PFSK-1 (cell line): Measurements from ENCODE around the gene DGLUCY.

Source experiments
- FOXP2 ChIP-seq: optimal IDR thresholded peaks from 2 replicates; pipeline ENCODE3; 2011; ENCODE audit warnings: borderline replicate concordance, control low read depth, inconsistent platforms; ENCODE audit not compliant: insufficient read depth; ENCODE audit errors: extremely low read length, extremely low read depth
- POLR2AphosphoS5 ChIP-seq: IDR thresholded peaks from 2 replicates; pipeline ENCODE4 v1.6.1; 2012; ENCODE audit warnings: low read depth, mild to moderate bottlenecking, control low read depth, low read length, moderate library complexity
- SIN3A ChIP-seq: IDR thresholded peaks from 2 replicates; pipeline ENCODE4 v1.6.1; 2012; ENCODE audit warnings: mild to moderate bottlenecking, low read length, moderate library complexity, borderline replicate concordance; ENCODE audit not compliant: insufficient read depth
- TAF1 ChIP-seq: IDR thresholded peaks from 2 replicates; pipeline ENCODE4 v1.6.1; 2012; ENCODE audit warnings: low read length, control low read depth, borderline replicate concordance; ENCODE audit not compliant: insufficient read depth
- TF ChIP-seq, protein P1 (sequence below), 2 experiments: IDR thresholded peaks; 2 replicates each; pipeline versions ENCODE4 v1.6.1 to v1.8.0; 2011 to 2012; ENCODE audit warnings: low read depth in 2 of 2, low read length in 2 of 2, control low read depth in 1 of 2, inconsistent platforms in 1 of 2, mild to moderate bottlenecking in 1 of 2, moderate library complexity in 1 of 2; ENCODE audit not compliant: insufficient read depth in 1 of 2

DGLUCY gene

DNA sequence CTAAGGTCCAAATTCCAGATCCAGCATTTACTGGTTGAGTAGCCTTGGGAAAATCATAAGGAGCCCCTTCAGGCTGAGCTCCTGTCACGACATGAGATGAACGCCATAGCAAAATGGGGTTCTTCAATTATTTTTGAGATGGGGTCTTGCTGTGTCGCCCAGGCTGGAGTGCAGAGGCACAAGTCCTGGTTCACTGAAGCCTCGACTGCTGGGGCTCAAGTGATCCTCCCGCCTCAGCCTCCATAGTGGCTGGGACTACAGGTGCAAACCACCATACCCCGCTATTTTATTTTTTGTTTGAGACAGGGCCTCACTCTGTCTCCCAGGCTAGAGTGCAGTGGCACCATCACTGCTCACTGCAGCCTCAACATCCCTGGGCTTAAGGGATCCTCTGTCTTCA lies 156.3 kb downstream of the DGLUCY start:
- no peak for TF ChIP-seq SIN3A
- TF ChIP-seq FOXP2, result no peak
- no peak for TF ChIP-seq POLR2AphosphoS5
- TF ChIP-seq, protein P1, sequence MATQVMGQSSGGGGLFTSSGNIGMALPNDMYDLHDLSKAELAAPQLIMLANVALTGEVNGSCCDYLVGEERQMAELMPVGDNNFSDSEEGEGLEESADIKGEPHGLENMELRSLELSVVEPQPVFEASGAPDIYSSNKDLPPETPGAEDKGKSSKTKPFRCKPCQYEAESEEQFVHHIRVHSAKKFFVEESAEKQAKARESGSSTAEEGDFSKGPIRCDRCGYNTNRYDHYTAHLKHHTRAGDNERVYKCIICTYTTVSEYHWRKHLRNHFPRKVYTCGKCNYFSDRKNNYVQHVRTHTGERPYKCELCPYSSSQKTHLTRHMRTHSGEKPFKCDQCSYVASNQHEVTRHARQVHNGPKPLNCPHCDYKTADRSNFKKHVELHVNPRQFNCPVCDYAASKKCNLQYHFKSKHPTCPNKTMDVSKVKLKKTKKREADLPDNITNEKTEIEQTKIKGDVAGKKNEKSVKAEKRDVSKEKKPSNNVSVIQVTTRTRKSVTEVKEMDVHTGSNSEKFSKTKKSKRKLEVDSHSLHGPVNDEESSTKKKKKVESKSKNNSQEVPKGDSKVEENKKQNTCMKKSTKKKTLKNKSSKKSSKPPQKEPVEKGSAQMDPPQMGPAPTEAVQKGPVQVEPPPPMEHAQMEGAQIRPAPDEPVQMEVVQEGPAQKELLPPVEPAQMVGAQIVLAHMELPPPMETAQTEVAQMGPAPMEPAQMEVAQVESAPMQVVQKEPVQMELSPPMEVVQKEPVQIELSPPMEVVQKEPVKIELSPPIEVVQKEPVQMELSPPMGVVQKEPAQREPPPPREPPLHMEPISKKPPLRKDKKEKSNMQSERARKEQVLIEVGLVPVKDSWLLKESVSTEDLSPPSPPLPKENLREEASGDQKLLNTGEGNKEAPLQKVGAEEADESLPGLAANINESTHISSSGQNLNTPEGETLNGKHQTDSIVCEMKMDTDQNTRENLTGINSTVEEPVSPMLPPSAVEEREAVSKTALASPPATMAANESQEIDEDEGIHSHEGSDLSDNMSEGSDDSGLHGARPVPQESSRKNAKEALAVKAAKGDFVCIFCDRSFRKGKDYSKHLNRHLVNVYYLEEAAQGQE (IDR thresholded peaks at IDR 0.05; ENCODE audit: insufficient read depth in 1 of 2, low read depth in 2 of 2, low read length in 2 of 2), result no peak
- TF ChIP-seq TAF1, result no peak

DNA sequence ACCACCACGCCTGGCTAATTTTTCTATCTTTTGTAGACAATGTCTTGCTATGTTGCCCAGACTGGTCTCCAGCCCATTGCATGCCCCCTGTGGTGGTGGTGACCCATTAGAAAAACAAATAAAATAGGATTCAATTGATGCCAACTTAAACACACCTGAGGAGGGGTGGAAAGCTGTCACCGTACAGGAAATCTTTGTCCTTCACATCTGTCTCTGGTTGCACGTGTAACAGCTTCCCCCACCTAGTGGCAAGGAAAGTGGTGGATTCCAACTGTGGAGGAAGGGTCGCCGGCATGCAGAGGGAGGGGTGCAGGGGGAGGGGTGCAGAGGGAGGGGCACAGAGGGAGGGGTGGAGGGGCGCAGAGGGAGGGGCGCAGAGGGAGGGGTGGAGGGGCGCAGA lies 156.7 kb downstream of the DGLUCY start:
- no peak for TF ChIP-seq FOXP2
- no peak for TF ChIP-seq POLR2AphosphoS5
- TF ChIP-seq, protein P1 (IDR thresholded peaks at IDR 0.05; ENCODE audit: insufficient read depth in 1 of 2, low read depth in 2 of 2, low read length in 2 of 2), result no peak
- TF ChIP-seq SIN3A, result no peak
- TF ChIP-seq TAF1, result no peak

DNA sequence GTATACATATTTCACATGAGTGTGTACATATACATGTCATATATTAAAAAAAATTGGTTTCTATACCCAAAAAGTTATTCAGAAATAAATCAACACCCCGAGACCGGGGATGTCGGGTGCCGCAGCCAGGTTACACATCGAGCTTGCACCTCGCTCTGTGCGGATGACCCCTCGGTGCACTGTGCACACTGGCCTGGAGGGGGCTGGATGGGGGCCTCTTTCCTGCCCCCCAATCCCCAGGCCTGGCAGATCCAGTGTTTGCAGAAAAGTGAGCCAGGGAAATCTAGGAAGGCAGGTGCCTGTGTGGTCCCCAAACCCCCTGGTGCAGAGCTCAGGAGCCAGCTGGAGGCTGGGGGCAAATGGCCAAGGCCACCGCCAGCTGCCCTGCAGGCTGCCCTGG lies 157.8 kb downstream of the DGLUCY start:
- TF ChIP-seq, protein P1 (IDR thresholded peaks at IDR 0.05; ENCODE audit: insufficient read depth in 1 of 2, low read depth in 2 of 2, low read length in 2 of 2), result no peak
- TF ChIP-seq FOXP2, result no peak
- TF ChIP-seq TAF1, result no peak
- no peak for TF ChIP-seq SIN3A
- TF ChIP-seq POLR2AphosphoS5, result no peak

DNA sequence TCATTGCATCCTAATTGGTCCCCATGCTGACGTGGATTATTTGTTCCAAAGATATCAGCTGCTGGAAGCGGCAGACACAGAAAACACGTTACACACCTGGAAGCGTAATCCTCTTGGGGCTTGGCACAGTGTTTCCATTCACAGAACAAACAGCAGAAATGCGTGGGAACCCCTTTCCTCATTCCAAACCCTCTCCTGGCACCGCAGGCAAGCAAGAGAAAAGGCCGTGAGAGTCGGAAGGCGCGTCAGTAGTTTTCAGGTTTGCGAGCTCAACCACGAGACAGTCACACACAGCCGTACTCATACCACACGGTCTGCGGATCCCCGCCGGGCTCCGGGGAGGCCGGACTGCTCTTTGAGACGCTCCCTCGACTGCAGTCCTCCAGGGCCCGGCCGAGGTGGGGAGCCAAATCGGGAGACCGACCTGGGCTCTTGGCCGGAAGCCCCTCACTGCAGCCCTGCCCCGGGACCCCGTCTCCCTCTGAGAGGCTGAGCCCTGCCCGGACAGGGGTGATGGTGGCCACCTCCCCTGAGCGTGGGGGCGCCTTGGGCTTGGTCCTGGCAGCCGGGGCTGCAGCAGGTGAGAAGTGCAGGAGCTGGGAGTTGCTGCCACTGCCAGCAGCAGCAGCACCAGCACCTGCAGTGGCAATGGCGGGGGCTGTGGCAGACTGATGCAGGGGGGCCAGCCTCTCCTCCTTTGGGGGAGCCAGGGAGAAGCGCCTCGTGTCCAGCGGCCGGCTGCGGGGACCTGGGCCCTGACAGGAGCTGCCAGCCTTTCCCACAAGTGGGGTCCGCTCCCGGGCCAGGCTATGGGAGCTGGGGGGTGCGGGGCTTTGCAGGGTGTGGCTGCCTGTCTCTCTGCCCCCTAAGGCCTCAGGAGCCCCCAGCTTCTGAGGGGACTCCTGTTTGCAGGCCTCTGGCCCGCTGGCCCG lies 158.7 kb downstream of the DGLUCY start:
- no peak for TF ChIP-seq TAF1
- TF ChIP-seq SIN3A, result no peak
- TF ChIP-seq, protein P1 (IDR thresholded peaks at IDR 0.05; ENCODE audit: insufficient read depth in 1 of 2, low read depth in 2 of 2, low read length in 2 of 2), result no peak
- no peak for TF ChIP-seq POLR2AphosphoS5
- TF ChIP-seq FOXP2, result no peak
